ENCODE data around the gene OLFM1.

OLFM1 gene

DNA sequence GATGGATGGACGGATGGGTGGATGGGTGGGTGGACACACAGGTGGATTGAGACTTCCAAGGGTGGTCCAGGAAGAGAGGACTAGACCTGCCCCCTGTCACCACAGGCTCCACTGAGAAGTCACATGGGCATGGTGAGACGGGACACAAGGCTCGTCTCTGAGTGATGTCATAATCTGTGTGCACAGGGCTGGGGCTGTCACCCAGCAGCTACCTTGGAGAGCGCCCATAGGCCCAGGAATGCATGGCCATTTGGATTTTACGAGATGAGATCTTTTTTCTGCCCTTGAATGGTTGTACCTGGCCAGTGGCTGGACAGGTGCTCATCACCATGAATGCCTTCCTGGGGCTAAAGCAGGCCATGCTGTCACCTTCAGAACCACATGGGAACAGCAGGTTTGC lies 3.1 kb downstream of the OLFM1 start:
- no peak for DNase-seq

- DNase-seq = no peak
These were observed 4.1 kb downstream of the OLFM1 start for GRCh38 chr9:135091545-135091944.

GRCh38 chr9:135093111-135093510 lies 5.6 kb downstream of the OLFM1 start:
- DNase-seq = no peak

- DNase-seq = no peak
These were observed 6.6 kb downstream of the OLFM1 start for GRCh38 chr9:135093911-135094584.

DNA sequence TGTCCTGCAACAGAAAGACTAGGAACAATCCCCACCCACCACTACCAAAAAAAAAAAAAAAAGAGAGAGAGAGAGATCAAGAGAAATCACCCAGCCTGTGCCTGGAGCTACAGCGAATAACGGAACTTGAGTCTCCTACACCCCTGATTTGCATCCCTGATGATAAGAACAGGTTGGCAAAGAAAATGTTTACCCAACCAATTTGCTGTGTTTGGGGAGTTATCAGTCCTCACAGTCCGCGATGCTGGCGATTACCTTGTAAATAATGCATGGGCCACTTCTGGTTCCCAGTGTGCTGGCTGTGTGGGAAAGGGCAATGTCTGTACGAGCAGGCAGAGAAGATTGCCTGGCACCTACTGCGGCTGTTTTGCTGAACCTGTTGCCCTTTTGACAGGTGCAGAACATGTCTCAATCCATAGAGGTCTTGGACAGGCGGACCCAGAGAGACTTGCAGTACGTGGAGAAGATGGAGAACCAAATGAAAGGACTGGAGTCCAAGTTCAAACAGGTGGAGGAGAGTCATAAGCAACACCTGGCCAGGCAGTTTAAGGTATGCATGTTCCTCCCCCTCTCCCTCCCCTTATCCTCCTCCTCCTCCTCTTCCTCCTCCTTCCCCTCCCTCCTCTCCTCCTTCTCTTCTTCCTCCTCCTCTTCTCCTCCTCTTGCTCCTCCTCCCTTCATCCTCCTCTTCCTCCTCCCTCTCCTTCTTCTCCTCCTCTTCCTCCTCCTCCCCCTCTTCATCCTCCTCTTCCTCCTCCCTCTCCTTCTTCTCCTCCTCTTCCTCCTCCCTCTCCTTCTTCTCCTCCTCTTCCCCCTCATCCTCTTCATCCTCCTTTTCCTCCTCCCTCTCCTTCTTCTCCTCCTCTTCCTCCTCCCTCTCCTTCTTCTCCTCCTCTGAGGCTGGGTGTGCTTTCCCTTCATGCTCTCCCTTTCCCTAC lies 8.3 kb downstream of the OLFM1 start:
- DNase-seq = no peak

DNA sequence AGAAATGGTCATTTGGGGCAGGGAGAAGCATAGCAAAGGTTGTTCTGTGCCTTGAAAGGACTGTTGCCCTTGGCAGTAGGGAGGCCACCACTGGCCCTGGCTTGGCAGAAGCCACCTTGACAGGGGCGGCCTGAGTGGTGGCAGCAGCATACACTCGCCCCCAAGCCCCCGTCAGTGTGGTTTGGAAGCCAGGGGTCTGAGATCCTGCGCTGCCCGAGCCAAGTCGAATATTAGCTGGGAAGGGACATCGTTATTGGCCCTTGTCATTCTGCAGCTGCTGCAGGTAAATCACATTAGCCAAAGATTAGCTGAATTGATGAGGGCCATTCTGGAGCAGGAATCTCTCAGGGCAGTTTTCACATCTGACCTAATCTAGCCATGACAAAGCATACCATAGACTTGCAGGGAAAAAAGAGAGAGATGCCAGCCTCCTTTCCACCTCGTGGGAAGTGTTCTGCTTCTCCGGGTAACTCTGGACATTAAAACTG lies 9.0 kb downstream of the OLFM1 start:
- no peak for DNase-seq

- no peak for DNase-seq
These were observed 11.1 kb downstream of the OLFM1 start for GRCh38 chr9:135098400-135099105.

GRCh38 chr9:135099574-135099973 lies 12.1 kb downstream of the OLFM1 start:
- no peak for DNase-seq

DNA sequence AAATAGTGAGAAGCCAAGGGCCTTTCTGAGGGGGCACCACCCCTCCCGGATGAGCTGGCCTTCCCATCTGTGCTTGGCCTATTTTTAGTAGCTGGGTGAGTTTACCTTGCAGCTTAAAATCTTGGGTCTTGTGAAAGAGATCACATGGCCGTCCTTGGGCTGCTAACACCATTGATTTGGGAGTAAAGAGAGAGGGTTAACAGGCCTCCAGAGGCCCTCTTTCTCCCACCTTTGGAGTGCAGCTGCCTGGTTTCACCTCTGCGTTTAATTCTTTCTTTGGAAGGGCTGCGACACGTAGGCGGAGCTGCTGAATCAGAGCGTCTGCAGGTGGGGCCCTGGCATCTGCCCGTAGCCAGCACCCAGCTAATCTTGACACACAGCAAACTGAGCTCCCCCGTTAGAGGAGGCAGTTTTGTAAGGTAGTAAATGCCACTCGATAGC lies 12.8 kb downstream of the OLFM1 start:
- DNase-seq = no peak

GRCh38 chr9:135100725-135101410 lies 13.4 kb downstream of the OLFM1 start:
- no peak for DNase-seq

DNA sequence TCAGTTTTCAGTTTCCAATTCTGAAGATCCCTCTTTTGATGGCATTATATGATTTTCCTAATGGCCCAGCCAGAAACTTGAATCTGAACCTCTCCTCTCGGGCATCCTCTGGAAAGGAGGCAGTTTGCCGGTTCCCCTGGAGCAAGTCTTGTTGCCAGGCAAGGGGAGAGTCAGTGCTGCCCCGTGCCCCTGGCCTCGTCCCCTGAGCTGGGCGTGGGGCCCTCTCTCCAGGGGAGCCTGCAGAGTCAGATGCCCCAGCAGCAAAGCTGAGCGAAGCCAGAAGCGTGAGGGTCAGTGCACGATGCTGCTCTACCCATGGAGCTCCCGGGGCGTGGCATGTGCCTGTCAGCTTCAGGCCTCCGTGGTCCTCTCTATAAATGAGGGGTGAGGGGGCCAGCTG lies 14.0 kb downstream of the OLFM1 start:
- no peak for DNase-seq

- DNase-seq = no peak
These were observed 14.5 kb downstream of the OLFM1 start for GRCh38 chr9:135101926-135102325.

DNA sequence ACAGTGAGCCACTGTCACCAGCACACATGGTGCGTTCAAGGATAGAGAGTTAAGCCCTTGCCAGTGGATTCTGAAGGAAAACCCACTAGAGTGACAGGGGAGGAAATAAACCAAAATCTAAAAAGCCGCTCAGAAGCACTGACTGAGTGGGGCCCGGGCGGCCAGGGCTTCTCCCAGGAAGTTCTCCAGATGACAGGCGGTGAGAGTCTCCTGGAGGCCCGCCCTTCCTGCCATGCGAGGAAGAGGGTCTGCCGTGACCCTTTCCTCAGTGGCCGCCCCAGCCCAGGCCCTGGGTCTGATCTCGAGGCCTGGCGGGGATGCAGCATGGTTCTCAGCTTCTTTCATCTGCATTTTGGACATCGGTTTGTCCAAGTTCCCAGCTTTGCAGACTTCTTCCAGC lies 14.9 kb downstream of the OLFM1 start:
- DNase-seq = no peak

- DNase-seq = no peak
These were observed 15.6 kb downstream of the OLFM1 start for GRCh38 chr9:135103001-135103446.

DNA sequence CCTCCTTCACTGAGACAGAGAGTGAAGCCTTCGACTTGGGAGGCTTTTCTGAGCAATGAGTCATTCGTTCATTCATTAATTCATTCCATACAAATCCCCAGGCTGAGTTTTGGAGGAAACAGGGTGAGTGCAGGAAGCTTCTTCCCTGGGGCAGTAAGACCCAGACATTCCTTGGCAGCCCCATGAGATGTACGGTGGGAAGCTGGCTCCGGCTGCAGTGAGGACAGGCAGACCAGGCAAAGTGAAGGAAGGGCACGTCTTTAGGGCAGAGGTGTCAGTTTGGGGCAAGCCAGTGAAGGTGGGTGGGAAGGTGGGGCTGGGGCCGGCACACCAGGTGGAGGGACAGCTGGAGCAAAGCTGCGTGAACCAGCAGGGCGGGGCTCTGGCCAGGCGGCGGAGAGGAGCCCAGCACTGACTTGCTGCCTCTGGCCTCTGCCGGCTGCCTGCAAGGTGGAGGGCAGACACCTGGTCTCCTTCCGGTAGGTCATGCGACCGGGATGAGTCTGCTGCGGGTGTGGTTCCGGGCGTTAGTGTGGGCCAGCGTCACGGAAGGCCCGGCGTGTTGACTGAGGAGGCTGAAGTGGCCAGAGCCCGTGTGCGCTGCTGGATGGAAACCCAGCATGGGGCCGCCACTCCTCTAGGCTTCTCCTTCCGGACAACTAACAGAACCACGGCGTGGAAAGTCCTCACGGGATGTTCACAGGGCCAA lies 16.6 kb downstream of the OLFM1 start:
- DNase-seq = no peak

- no peak for DNase-seq
These were observed 17.3 kb downstream of the OLFM1 start for GRCh38 chr9:135104761-135105160.

DNA sequence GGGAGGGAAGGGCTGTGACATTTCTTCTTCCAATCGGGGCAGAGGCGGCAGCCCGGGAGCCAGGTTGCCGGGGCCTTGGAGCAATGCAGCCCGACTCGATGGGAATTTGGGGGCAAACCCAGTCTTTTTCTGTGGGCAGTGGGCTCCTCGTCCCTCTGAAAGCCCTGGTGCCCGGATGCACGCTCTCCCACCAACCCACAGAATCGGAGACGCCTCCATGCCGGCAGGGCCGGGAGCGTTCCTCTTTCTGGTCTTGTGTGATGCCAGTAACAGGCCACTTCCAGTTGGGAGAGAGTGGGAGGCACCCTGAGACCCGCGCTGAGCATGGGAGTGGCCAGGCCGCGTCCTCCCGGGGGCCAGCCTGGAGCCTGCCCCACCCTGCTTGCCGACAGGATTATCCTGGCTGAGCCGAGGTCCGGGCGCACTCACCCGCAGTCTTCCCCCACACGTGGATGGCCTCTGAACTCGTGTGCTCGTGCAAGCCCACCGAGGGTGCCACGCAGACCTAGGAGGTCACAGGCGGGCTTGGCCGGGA lies 17.8 kb downstream of the OLFM1 start:
- no peak for DNase-seq

DNA sequence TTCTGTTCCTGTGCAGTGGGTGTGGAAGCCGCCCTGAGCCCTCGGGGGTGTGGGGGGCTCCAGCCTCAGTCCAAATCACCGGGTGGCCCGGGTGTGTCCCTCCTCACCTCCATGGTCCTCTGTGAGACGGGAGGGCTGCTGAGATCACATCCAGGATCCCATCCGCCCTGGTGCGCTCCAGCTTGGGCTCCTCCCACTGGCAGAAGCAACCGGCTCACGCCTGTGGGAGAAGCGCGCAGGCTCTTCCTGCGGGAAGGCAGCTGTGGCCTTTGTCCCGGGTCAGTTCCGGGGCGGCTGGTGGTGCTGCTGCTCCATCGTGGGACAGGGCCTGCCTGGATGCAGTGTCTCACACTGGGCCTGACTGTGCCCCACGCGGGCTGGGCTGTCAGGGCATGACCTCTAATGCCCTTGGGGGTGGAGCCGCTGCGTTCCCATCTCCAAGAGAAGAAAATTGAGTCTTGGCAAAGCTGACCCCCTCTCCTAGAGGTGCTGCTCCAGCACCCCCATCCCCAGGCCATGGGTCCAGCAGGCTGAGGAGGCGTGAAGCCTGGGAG lies 18.5 kb downstream of the OLFM1 start:
- DNase-seq = no peak

- no peak for DNase-seq
These were observed 19.2 kb downstream of the OLFM1 start for GRCh38 chr9:135106551-135107270.

DNA sequence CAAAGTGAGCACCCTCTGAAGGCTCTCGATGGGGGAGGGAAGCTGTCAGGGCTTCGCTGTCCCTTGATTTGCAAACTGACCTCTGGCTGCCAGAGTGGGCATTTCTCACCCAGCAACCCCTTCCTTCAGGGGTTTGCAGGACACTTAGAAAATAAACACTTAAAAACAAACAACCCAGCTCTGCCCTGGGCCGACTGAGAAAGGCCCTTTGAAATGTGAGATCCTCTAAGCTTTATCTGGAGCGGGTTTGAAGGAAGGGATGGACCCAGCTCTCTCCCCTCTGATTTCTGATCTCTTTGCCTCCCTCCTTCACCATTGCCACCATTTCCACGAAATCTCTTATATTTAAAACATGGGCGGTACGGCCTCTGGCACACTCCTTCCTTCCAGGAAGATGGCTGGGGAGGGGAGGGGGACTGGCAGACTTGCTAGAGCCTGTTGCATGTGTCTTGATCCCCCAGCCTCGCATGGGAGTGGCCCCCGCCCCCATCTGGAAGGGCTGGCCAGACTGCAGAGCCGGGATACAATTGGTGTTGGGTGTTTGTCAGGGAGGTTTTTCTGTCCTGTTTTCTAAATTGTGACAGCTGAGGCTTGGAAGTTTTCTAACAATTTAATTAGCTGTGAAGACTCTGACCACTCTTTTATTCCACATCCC lies 20.2 kb downstream of the OLFM1 start:
- DNase-seq = no peak
